Left lung (tissue), 10 donors: Measurements from ENCODE around the gene JMY. TPM values are rescaled to one million over a fixed set of nuclear protein-coding genes. Genes with fewer than 3 reads are reported as not detected.

Source experiments
- ATAC-seq: fragments of 200-7000 bp; cut with Tn5 transposase; one replicate; pipeline ENCODE4 v1.9.1; 2020; ENCODE audit warnings: moderate library complexity
- DNase-seq, 4 donors: peaks; one replicate each; pipeline ENCODE4 v3.0.0-alpha.2; 2013 to 2020
- H3K27ac ChIP-seq, 2 donors: fragments of 200-600 bp; sonication (generic) in 1 of 2; one replicate each; pipeline versions ENCODE4 v1.5.0 to v1.8.0; 2020 to 2021
- H3K27me3 ChIP-seq, 2 donors: fragments of 200-600 bp; sonication (generic) in 1 of 2; one replicate each; pipeline versions ENCODE4 v1.5.0 to v1.8.0; 2020 to 2021
- H3K36me3 ChIP-seq, 2 donors: fragments of 200-600 bp; sonication (generic) in 1 of 2; one replicate each; pipeline versions ENCODE4 v1.5.0 to v1.8.0; 2020 to 2021
- H3K4me1 ChIP-seq, 2 donors: fragments of 200-600 bp; one replicate each; pipeline ENCODE4 v1.8.0; 2021
- H3K4me3 ChIP-seq, 2 donors: fragments of 200-600 bp; sonication (generic) in 1 of 2; one replicate each; pipeline versions ENCODE4 v1.5.0 to v1.8.0; 2020 to 2021; ENCODE audit warnings: mild to moderate bottlenecking in 1 of 2
- H3K9me3 ChIP-seq, 2 donors: fragments of 200-600 bp; sonication (generic) in 1 of 2; one replicate each; pipeline versions ENCODE4 v1.5.0 to v1.8.0; 2020 to 2021
- intact Hi-C, 2 donors: fragments of 100-400 bp; cut with DNase I; formaldehyde crosslinking; loops; one replicate each; pipeline versions ENCODE4 v1.11.2 to v1.14.2; 2022
- polyA plus RNA-seq, 6 donors: library from polyadenylated mRNA; unstranded; fragments of 120-200 nt; gene quantifications; one replicate each; pipeline ENCODE4 v1.2.1, GENCODE V29; 2013; ENCODE audit not compliant: insufficient read length in 6 of 6
- total RNA-seq, 2 donors: library from RNA; stranded (reverse); fragmentation: NEBNext Ultra II Directional; extraction: Animal tissue kit (Norgen Biotek cat#: 25700); gene quantifications; one replicate each; pipeline ENCODE4 v1.2.1, GENCODE V29; 2021
- TF ChIP-seq, protein P1 (sequence below), 2 donors: fragments of 200-600 bp; sonication (generic) in 1 of 2; IDR thresholded peaks; one replicate each; pipeline versions ENCODE4 v1.5.0 to v1.8.0; 2021; ENCODE audit warnings: antibody characterized with exemption in 2 of 2
- donor health status: DM: no; HTN: yes; CAD: no.
- donor health status: DM: no; HTN: no; CAD: no.

The JMY gene
- total and polyA plus RNA-seq, 8 donors, result 6.2 to 23.6 (median 17.5) TPM

DNA sequence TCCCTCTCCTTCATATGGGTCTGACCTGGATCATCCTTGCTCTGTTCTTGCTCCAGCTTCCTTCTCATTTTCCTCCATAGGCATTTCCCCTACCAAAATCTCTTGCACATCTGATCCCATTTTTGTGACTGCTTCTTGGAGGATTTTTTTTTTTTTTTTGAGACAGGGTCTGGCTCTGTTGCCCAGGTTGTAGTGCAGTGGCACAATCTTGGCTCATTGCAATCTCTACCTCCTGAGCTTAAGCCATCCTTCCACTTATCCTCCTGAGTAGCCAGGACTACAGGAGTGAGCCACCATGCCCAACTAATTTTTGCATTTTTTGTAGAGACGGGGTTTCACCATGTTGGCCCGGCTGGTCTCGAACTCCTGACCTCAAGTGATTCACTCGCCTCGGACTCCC is 10.5 kb upstream of the JMY start:
- intact Hi-C loops, result no loop called here
- Histone ChIP-seq H3K36me3 (no peaks in the 10 kb centered on the region), H3K9me3 (no peaks in the 10 kb centered on the region), H3K4me1 (no peaks in the 10 kb centered on the region), H3K4me3 (no peak overlapping the region), H3K27ac (no peak overlapping the region), H3K27me3 (no peaks in the 10 kb centered on the region)
- no peak for ATAC-seq
- no peak for DNase-seq
- TF ChIP-seq, protein P1, sequence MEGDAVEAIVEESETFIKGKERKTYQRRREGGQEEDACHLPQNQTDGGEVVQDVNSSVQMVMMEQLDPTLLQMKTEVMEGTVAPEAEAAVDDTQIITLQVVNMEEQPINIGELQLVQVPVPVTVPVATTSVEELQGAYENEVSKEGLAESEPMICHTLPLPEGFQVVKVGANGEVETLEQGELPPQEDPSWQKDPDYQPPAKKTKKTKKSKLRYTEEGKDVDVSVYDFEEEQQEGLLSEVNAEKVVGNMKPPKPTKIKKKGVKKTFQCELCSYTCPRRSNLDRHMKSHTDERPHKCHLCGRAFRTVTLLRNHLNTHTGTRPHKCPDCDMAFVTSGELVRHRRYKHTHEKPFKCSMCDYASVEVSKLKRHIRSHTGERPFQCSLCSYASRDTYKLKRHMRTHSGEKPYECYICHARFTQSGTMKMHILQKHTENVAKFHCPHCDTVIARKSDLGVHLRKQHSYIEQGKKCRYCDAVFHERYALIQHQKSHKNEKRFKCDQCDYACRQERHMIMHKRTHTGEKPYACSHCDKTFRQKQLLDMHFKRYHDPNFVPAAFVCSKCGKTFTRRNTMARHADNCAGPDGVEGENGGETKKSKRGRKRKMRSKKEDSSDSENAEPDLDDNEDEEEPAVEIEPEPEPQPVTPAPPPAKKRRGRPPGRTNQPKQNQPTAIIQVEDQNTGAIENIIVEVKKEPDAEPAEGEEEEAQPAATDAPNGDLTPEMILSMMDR (IDR thresholded peaks at IDR 0.05), result no peak

DNA sequence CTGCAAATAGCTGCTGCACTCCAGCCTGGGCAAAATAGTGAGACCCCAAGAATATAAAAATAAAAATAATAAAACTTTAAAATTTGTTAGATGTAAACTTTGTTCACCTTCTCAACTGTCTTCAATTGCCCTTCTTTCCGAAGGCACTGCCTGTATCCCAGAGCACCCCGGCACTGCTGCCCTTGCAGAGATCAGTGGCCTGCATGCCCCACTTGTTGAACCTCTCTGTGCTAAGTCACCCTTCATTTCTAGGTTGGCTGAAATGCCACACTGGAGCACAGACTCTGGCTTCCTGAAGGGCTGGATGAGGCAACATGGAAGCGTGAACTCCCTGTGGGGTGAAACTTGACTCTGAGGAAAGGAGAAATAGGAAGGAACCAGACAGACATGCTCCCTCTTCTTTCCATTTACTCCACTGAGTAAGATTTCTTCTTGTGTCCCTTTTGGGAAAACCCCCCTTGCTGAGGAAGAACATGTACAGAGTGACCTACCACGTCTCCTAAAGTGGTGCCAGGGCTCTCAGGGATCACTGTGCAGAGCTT is 8.4 kb upstream of the JMY start:
- H3K4me1 ChIP-seq, result no peaks in the 10 kb centered on the region
- H3K36me3 ChIP-seq, result no peaks in the 10 kb centered on the region
- no peaks in the 10 kb centered on the region for H3K27me3 ChIP-seq
- ATAC-seq (no peak), DNase-seq (no peak)
- no peaks in the 10 kb centered on the region for H3K9me3 ChIP-seq
- H3K4me3 ChIP-seq, result no peak overlapping the region
- intact Hi-C loops, result no loop called here
- no peak overlapping the region for H3K27ac ChIP-seq
- TF ChIP-seq, protein P1 (IDR thresholded peaks at IDR 0.05), result no peak

DNA sequence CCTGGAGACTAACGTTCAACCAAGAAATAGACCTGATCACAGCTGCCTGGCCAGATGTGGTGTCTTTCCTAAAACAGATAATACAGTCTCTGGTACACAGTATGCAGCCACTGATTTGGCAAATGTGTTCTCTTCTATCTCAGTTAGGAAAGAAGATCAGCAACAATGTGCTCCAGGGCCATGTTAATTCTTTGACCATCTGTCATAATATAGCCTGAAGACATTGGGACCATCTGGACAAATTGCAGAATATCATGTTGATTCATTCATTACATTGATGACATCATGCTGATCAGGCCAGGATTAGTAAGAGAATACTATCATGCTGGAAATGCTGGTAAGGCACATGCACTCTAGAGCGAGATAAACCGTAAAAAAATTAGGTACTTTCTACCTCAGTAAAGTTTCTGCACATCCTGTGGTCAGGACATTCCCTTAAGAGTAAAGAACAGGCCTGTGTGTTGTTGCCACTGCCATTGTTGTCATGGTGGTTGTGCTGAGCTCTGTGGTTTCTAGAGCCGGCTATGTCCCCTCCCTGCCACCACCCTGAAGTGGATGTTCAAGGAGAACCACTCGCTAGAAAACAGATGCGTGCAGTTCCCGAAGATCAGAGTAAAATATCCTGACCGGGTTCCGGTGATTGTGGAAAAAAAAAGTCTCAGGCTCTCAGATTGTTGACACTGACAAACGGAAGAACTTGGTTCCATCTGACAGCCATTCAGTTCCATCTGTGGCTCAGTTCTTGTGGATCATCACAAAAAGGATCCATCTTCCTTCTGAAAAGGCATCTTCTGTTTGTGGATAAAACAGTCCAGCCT is 6.4 kb upstream of the JMY start:
- Histone ChIP-seq H3K36me3 (no peaks in the 10 kb centered on the region), H3K27ac (no peak overlapping the region), H3K4me1 (peaks cover 0 to 2% of the 10 kb centered on the region in 2 donors), H3K4me3 (no peak overlapping the region), H3K9me3 (no peaks in the 10 kb centered on the region), H3K27me3 (no peaks in the 10 kb centered on the region)
- DNase-seq (no peak), ATAC-seq (no peak)
- TF ChIP-seq, protein P1 (IDR thresholded peaks at IDR 0.05), result no peak
- intact Hi-C loops, result no loop called here

DNA sequence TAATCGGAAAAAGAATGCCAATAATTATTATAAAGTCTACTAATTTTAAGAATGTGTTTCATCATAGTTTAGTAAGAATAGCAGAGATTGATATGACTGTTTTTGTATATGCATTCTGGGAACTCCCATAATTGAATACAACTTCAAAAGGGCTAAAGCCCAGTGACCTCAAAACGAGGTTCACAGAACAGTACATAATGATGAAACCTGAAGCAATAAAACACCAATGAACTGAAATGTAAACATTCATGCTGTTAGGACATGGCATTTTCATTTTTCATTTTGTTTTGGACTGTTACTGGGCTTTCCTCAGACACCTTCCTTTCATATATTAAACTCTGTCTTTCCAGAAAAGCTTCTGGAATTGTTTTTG is 684 bp upstream of the JMY start:
- H3K27me3 ChIP-seq, result peaks cover 0 to 17% of the 10 kb centered on the region in 2 donors
- no peaks in the 10 kb centered on the region for H3K36me3 ChIP-seq
- intact Hi-C loops, result no loop called here
- H3K4me3 ChIP-seq, result peak overlapping the region; percentile 85 to 97
- H3K9me3 ChIP-seq, result no peaks in the 10 kb centered on the region
- DNase-seq (peak in 1 of 4 donors; percentile 11), ATAC-seq (peak; percentile 8)
- TF ChIP-seq, protein P1 (IDR thresholded peaks at IDR 0.05), result no peak
- peak overlapping the region; percentile 78 to 91 for H3K27ac ChIP-seq
- H3K4me1 ChIP-seq, result peaks cover 4 to 37% of the 10 kb centered on the region in 2 donors

DNA sequence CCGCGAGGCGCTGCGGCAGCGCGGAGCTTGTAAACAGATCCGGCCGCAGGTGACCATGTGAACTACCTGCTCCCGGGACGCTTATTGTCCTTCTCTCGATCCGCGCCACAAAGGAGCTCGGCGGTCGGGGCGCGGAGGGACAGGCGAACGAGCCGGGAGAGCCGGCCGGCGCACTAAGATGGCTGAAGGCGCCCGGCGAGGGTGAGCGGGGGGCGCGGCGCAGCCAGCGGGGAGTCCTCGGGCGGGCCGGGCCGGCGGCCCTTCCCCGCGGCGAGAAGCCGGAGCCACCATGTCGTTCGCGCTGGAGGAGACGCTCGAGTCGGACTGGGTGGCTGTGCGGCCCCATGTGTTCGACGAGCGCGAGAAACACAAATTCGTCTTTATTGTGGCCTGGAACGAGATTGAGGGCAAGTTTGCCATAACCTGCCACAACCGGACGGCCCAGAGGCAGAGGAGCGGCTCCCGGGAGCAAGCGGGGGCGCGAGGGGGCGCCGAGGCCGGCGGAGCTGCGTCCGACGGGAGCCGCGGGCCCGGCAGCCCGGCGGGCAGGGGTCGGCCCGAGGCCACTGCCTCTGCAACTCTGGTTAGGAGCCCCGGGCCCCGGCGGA is 535 bp downstream of the JMY start:
- Histone ChIP-seq H3K27ac (peak overlapping the region; percentile 71 to 91), H3K36me3 (no peaks in the 10 kb centered on the region), H3K27me3 (peaks cover 0 to 17% of the 10 kb centered on the region in 2 donors), H3K9me3 (no peaks in the 10 kb centered on the region), H3K4me3 (peak overlapping the region; percentile 85 to 97), H3K4me1 (peaks cover 4 to 40% of the 10 kb centered on the region in 2 donors)
- DNase-seq, result peak in 3 of 4 donors; percentile 26 to 85 (median 32)
- intact Hi-C loops, result no loop called here
- ATAC-seq, result peak; percentile 17
- TF ChIP-seq, protein P1 (IDR thresholded peaks at IDR 0.05), result no peak
